Frontal cortex (tissue), 1 donor: ENCODE data around the gene SRRM4. TPM values are rescaled to one million over a fixed set of nuclear protein-coding genes. Genes with fewer than 3 reads are reported as not detected.

Source experiments
- total RNA-seq: library from RNA; depleted of rRNA; stranded (reverse); fragments of >200 nt; gene quantifications from one replicate; pipeline ENCODE4 v1.2.3, GENCODE V29; 2014

The SRRM4 gene
- total RNA-seq, 1 donor from 2014 or later = 5.7 TPM

Other genes starting within 250 kb of the SRRM4 start
- 0.41 TPM for gene HSPB8, start 197.4 kb downstream of the SRRM4 start, total RNA-seq